ENCODE results near the gene RAB11A. TPM values are rescaled to one million over a fixed set of nuclear protein-coding genes. Genes with fewer than 3 reads are reported as not detected.

Gene RAB11A
- total RNA-seq, 4 donors from 2014 or later, result 25.5 to 322 (median 134) TPM

- TF ChIP-seq POLR2A (IDR thresholded peaks at IDR 0.05) (no peak), POLR2AphosphoS5 (IDR thresholded peaks at IDR 0.05) (no peak), CTCF (IDR thresholded peaks at IDR 0.05) (no peak), EP300 (IDR thresholded peaks at IDR 0.05; ENCODE audit: low read depth) (no peak)
Observed at GRCh38 chr15:65914386-65914785, 45.1 kb downstream of the RAB11A start.

GRCh38 chr15:65914981-65915925, 46.0 kb downstream of the RAB11A start:
- Histone ChIP-seq H3K4me1 (peaks cover 0 to 6% (median 0%) of the 10 kb centered on the region in 4 donors), H3K4me3 (no peak overlapping the region), H3K27ac (no peak overlapping the region), H3K9me3 (no peaks in the 10 kb centered on the region), H3K36me3 (no peaks in the 10 kb centered on the region), H3K27me3 (no peaks in the 10 kb centered on the region)
- intact Hi-C loops (cut with DNase I; ENCODE audit: low total_unique reads), result no loop called here
- in situ Hi-C loops (cut with MboI; ENCODE audit: low pct_ligation_motif_present in 1 of 4, low pct_unique_long_range_greater_than_20kb in 1 of 4, low sequenced_read_pairs in 3 of 4), result no loop called here
- TF ChIP-seq EP300 (IDR thresholded peaks at IDR 0.05; ENCODE audit: low read depth), result no peak
- TF ChIP-seq POLR2AphosphoS5 (IDR thresholded peaks at IDR 0.05), result no peak
- TF ChIP-seq CTCF (IDR thresholded peaks at IDR 0.05), result no peak
- no peak for TF ChIP-seq POLR2A (IDR thresholded peaks at IDR 0.05)
- WGBS, 2 donors (ENCODE audit: low coverage in 1 of 2), result 82% methylated on average over 8 of the region's 8 CpGs; no CpG with 5 or more reads in 1 of the 2 donors
- DNase-seq, result no peak

More at GRCh38 chr15:65914386-65914785, 45.1 kb downstream of the RAB11A start:
- Histone ChIP-seq H3K27ac (no peak overlapping the region), H3K36me3 (no peaks in the 10 kb centered on the region), H3K9me3 (no peaks in the 10 kb centered on the region), H3K4me1 (peaks cover 0 to 6% (median 0%) of the 10 kb centered on the region in 4 donors), H3K4me3 (no peak overlapping the region), H3K27me3 (no peaks in the 10 kb centered on the region)
- 71% methylated on average over 4 of the region's 4 CpGs; no CpG with 5 or more reads in 1 of the 2 donors for WGBS, 2 donors (ENCODE audit: low coverage in 1 of 2)
- no peak for DNase-seq
- intact Hi-C loops (cut with DNase I; ENCODE audit: low total_unique reads) (no loop called here), in situ Hi-C loops (cut with MboI; ENCODE audit: low pct_ligation_motif_present in 1 of 4, low pct_unique_long_range_greater_than_20kb in 1 of 4, low sequenced_read_pairs in 3 of 4) (no loop called here)

- intact Hi-C loops (cut with DNase I; ENCODE audit: low total_unique reads), result no loop called here
- Histone ChIP-seq H3K27me3 (no peaks in the 10 kb centered on the region), H3K4me3 (no peak overlapping the region), H3K9me3 (no peaks in the 10 kb centered on the region), H3K27ac (no peak overlapping the region), H3K36me3 (no peaks in the 10 kb centered on the region), H3K4me1 (peaks cover 0 to 6% (median 0%) of the 10 kb centered on the region in 4 donors)
- TF ChIP-seq POLR2A (IDR thresholded peaks at IDR 0.05), result no peak
- TF ChIP-seq POLR2AphosphoS5 (IDR thresholded peaks at IDR 0.05), result no peak
- TF ChIP-seq EP300 (IDR thresholded peaks at IDR 0.05; ENCODE audit: low read depth), result no peak
- no peak for TF ChIP-seq CTCF (IDR thresholded peaks at IDR 0.05)
- DNase-seq, result no peak
- WGBS, 2 donors (ENCODE audit: low coverage in 1 of 2), result 87% methylated on average over 7 of the region's 7 CpGs; no CpG with 5 or more reads in 1 of the 2 donors
- in situ Hi-C loops (cut with MboI; ENCODE audit: low pct_ligation_motif_present in 1 of 4, low pct_unique_long_range_greater_than_20kb in 1 of 4, low sequenced_read_pairs in 3 of 4), result no loop called here
Observed at GRCh38 chr15:65916041-65916663, 46.9 kb downstream of the RAB11A start.

Data from transverse colon (tissue), 4 donors.